ENCODE results near the gene ATXN7L1.
"Not testable (repeated sequence)": the region's sequence is repeated elsewhere in the genome, so short reads cannot be mapped to it uniquely, and the experiment has no call there.

Gene ATXN7L1

DNA sequence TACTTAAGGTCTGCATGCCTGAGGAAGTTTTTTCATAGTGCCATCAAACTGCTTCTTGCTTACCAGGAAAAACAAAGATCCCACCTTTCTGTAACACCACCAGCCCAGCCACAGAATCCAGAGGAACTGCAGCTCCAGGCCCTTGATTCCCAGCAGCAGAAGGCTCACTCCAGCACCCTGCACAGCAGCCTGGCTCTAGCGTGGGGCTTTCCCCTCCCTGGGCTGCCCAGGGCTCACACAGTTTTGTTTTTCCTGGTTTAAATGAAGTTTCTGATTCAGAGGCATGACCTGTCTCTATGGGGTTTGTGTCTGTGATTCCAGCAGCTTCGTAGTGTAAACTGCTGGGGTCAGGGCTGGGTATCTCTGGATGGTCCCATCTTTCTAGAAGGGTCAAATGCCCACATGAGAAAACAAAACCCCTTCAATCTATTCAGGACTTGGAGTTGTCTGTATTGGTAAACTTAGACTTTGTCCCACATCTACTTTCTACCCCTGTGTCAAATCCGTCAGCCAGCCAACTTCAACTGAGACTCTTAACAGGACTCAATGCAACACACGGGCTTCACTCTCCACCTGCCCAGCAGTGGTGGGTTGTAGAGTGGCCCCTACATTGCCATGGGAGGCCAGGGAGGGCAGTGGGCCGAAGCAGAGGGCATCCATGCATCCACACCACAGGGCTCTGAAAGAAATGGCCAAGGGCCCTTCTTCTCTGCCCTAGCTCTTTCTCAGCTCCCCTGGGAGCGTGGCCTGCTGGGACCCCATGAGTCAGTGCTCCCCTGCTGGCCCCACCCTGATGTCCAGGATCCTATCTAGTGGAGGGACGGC is 73.6 kb downstream of the ATXN7L1 start:
- no peak for DNase-seq (ENCODE audit: low read depth in 2 of 2)

DNA sequence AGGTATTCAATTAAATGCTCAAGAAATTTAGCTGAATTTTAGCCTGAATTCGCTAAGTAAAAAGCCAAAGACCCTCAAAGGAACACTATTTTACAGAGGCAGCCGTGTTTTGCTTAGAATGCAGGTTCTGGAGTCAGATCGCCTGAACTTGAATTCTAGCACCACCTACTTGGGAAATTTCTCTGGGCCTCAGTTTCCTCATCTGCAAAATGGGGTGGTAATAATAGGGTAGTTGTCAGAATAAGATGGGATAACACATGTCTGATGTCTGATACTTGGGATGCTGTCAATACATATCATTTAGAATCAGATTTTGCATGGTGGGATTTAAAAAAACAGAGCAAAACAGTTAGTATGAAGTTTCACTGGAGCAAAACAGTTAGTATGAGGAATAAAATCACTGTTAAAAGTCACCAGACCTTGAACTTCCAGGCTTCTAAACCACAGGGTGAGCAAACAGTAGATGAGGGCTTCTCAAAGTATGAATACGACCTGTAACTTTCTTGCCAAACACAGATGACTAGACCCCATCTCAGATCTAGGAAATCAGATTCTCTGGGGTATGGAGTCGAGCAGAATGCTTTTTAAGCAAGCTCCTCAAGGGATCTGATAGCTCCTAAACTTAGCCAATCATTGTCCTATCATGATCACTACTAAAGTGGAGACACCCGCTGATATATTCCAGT is 75.4 kb downstream of the ATXN7L1 start:
- DNase-seq (ENCODE audit: low read depth in 2 of 2) = no peak

DNA sequence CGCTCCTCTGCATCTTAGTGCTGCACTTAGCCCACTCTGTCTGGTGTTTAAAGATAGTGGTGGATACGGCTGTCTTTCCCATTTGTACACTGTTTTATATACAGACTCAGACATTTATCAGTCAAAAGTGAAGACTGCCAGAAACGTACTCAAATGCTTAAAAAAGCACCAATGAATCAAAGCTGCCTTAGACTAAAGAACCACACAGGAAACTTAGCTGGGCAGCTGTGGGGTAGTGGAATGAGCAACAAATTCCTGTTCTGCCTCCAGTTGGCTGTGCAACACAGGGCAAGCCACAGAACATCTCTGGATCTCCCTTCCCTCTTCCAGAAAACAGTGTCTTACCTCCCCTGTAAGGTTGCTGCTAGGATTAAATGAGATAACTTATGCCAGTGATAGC is 76.0 kb downstream of the ATXN7L1 start:
- DNase-seq (ENCODE audit: low read depth in 2 of 2) = no peak

DNA sequence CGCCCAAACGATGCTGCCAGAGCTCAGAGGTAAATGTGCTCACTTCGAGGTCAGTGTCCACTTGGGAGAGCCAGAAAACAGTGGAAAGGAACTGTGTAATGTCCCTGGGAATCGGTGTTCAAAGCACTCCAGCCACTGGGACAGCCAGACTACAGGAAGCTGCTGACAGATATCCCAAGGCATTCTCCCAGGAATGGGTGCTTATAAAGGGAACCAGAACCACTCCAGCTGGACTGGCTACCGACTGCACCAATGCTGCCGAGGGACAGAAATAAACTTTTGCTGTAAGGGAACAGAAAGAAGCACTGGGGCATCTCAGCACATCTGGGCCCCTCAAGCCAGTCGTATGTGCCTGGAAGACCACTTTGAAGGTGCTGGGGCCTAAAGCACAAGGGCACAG is 76.7 kb downstream of the ATXN7L1 start:
- DNase-seq (ENCODE audit: low read depth in 2 of 2) = no peak

DNA sequence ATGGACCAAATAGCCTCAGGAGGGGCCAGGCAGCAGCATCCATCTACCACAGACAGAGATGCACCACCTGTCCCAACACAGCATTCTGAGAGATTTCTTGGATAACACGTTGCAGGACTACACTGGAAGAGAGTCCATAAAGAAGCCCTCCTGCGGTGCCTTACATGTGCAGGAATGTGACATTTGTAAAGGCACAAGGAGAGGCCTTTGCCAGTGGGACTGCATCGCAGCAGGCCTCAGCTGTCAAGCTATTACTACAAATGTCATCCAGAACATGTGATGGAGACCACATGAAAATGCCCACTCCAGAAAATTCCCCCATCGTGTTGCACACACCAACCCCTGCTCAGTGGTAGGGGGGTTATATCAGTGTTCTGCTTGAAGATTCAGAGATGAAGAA is 77.4 kb downstream of the ATXN7L1 start:
- DNase-seq (ENCODE audit: low read depth in 2 of 2) = no peak

DNA sequence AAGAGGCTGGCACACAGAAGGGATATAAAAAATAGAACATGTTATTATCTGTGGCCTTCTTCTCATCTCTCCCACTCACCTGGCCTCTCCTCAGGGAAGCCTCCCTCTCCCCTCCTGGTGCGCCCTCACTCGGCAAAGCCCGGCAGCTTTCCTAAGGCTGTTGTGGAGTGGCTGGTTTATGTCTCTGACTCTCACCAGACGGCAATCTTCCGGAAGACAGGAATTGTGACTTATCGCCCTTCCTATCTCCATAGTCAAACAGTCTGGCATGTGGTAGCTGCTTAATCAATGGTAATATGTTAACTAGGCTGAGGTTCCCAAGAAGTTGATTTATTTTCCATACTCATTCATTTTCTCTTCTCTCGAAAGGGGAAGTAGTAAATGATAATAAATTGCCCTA is 78.7 kb downstream of the ATXN7L1 start:
- DNase-seq (ENCODE audit: low read depth in 2 of 2) = no peak

DNA sequence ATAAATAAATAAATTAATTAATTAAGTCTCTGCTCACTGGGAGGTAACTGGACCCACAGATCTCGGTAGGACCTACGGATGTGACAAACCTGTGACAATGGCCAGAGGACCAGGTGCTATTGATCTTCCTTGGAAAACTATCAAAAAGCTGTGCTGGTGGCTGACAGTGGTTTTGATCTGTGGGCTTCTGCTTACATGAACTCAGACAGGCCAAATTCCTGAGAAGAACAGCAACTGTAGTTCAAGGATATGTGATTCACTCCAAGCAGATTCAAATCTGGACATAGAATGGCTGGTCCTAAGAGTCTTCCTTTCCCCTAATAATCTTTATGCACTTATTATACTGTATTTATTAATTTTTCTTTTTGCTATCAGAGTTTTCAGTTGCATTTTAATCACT is 80.0 kb downstream of the ATXN7L1 start:
- DNase-seq (ENCODE audit: low read depth in 2 of 2) = no peak

DNA sequence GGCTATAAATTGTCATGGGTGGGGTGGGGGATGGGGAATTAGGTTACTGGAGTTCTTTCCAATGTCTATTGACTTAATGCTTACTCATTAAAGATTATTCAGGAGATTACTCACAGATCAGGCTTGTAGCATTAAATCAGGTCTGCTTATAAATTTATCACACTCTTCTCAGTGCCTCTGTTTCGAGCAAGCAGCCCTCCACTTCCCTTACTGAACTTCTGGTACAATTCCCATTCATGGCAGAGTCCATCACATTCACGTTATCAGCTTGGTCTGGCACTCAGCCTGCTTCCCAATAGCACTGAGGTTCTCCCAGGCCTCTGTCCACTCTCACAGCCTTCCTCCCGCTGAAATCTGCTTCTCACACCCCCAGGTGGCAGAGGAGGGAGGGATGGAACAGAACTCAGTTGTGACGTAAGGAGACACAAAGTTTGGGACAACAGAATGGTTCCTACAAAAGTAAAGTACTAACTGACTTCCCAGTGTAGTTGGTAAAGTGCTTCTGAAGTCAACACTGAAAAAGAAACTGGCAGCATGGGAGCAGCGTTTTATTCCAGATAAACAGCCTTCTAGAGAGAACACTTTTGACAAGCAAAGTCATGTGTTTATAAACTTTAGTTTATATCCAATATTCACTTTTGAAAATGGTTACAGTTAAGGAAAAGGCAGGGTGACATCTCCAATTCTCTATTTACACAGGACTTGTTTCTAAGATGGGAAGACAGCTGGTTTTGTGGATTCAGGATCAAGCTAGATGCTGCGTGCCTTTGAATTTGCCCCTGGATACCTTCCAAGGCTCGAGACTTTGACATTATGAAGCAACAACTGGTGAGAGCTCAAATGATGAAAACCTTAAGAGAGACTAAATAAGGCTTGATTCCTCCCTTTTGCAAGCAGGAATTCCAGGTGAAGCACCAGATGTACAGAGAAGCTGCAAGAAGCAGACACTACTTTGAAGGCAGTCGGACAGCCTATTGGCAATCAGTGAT is 81.4 kb downstream of the ATXN7L1 start:
- DNase-seq (ENCODE audit: low read depth in 2 of 2) = peak; percentile 42 to 51

DNA sequence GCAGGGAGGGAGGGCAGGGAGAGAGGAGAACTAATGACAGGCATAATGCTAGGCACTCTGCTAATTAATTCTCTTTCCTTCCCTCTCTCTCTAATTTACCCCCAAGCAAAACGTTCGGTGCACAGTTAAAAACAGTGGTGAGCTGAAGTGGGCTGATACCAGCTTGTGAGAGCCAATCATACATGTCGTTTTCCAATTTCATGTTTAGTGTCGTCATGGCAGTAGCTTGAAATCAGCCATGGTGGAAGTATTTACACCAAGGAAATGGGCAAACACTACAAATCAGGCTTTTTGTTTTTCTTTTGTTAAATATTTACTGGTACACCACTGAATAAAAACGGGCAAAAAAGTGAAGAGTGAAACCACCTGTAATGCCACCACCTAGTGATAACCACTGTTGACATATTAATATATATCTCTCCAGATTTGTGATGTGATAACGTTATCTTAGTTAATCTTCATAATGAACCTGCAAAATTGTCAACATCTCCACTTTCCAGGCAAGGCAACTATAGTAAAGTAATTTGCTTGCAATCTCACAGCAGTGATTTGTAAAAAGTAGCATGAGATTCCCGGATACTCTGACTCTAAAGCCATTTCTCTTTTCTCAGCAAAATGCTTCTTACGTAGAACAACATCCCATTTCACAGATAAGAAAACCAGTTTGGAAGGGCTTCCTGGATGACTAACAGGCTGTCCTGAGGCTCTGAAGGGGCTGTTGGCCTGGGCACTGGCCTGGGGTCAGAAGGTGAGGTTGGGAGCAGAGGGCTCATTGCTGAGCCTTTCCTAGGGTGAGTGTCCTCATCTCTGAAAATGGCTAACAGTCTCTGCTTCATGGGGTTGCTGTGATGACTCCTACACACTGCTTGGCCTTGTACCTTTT is 83.7 kb downstream of the ATXN7L1 start:
- no peak for DNase-seq (ENCODE audit: low read depth in 2 of 2)

DNA sequence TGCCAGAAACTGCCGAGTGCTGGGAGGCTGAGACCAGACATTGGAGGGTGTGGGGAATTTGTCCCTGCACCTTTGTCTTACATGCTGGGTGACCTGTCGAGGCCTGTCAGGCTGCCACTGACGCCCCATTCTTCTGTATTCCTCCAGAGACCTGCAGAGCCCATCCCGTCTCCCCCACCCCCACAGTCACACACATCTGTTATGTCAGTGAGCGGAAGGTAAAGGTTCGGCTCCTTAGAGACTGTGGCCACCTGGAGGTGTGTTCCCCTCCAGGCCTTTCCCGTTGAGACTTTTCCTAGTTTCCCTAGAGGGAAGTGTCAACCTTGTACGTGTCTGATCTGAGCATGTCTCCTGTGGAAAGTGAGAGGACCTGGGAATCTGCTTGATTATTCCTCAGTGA is 84.5 kb downstream of the ATXN7L1 start:
- DNase-seq (ENCODE audit: low read depth in 2 of 2) = no peak

DNA sequence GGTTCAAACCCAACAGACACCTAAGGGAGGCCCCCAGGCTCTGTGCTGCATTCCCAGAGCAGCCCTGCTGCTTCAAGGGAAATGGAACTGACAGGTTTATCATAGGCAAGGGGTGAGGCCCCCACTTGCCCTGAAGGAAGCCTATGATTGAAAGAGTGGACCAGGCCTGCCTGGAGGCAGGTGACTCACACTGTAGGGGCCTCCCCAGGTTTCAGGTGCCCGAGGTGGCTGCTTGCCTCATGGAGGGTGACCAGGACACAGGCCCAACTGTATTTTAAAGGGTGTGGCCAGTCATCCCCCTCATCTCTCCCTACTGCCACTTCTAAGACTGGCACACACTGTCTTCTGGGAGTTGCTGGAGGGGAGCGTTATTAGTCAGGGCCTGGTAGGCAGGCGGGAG is 85.4 kb downstream of the ATXN7L1 start:
- no peak for DNase-seq (ENCODE audit: low read depth in 2 of 2)

DNA sequence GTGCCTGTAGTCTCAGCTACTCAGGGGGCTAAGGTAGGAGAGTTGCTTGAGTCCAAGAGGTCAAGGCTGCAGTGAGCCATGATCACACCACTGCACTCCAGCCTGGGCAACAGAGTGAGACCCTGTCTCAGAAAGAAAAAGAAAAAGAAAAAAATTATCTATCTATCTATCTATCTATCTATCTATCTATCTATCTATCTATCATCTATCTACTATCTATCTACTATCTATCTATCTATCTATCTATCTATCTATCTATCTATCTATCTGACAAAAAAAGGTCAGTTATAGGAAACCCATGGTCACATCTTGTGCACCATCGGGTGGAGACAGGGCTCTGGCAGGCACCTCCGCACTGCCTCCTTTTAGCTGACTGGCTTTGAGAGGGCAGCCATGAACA is 85.9 kb downstream of the ATXN7L1 start:
- DNase-seq (ENCODE audit: low read depth in 2 of 2) = not testable (repeated sequence)

DNA sequence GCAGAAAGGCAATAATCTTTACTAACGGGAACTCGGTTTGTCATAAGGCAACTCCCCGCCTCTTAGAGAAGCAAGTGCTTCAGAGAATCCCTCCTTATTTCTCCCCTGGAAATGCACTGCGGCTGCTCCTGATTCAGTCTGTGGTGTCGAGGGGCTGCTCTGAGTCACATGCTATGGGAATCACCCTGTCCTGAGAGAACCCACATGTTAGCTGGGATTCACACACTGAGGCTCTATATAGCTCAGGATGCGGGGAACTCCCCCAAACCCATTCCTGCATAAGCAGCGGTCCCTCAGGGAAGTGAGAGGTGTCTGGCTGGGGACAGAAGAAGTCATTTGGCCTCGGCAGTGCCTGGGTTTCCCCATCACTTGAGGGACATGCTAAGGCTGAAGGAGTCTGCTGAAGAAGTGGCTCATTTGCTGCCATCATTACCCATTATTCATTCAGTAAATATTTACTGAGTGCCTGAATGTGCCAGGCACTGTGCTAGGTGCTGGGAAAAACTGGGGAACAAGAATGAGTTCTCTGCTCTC is 87.5 kb downstream of the ATXN7L1 start:
- no peak for DNase-seq (ENCODE audit: low read depth in 2 of 2)

DNA sequence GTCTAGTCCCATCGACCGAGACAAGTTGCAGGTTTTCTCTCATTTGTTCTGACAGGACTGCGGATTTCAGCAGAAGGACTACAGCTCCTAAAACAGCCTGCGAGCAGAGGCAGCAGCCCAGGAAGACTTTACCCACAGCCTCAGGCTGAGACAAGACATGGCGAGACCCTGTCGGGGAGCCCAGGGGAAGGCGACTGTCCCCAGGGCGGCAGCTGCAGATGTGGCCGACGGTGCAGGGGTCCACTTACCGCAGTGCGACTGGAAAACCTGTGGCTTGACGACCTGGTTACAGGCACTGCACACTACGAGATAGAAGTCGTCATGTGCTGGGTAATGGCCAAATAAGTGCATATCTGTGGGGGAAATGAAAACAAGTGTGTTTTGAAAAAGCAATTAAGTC is 88.0 kb downstream of the ATXN7L1 start:
- DNase-seq (ENCODE audit: low read depth in 2 of 2) = no peak

DNA sequence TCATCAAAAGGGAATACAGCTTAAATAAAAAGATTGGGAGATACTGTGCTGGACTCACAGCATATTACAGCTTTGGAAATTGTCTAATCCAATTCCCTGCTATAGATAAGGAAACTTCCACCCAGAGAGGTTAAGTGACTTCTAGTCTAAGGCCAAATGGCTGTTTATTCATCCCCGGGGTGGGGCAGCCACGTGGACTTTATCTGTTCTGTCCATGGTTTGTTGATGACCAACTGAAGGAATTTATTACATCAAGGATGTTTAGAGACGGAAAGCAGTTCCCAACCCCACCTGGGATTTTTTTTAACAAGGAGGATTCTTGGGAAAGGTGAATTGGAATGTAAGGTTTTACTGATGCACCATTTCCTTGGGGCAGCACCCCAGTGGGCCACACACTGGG is 88.6 kb downstream of the ATXN7L1 start:
- no peak for DNase-seq (ENCODE audit: low read depth in 2 of 2)

DNA sequence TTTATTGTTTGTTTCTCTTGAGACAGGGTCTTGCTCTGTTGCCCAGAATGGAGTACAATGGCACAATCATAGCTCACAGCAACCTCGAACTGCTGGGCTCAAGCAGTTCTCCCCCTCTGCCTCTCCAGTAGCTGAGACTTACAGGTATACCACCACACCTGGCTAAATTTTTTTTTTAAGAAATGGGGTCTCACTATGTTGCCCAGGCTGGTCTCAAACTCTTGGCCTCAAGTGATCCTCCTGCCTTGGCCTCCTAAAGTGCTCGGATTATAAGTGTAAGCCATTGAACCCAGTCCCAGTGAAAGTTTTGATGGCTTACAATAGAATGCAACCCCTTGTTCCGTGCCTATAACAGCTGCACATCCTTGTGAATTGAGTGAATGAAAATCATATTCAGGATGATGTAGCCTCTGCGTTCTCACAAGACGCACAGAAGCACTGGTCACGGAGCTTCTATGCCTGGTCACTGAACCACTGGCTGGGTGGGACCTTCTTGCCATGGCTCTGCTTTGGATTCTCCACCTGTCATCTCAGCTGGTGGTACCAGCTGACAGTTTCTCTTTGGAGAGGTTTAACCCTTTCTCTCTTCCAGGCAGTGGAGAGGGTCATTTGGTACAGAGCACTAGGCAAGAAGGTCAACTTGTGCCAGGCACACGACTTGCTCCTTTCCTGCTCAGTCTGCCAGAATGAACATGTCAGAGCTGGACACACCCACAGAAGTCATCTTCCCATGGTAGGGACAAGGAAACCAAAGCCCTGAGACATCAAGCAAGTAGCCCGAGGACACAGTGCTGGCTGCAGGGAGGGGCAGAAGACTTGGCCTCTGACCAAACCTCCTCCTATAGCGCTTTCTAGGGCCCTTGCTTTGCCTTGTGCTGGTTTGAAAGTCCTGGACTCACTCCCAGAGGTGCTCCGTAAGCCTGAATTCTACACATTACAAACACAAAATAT is 89.6 kb downstream of the ATXN7L1 start:
- DNase-seq (ENCODE audit: low read depth in 2 of 2) = no peak

DNA sequence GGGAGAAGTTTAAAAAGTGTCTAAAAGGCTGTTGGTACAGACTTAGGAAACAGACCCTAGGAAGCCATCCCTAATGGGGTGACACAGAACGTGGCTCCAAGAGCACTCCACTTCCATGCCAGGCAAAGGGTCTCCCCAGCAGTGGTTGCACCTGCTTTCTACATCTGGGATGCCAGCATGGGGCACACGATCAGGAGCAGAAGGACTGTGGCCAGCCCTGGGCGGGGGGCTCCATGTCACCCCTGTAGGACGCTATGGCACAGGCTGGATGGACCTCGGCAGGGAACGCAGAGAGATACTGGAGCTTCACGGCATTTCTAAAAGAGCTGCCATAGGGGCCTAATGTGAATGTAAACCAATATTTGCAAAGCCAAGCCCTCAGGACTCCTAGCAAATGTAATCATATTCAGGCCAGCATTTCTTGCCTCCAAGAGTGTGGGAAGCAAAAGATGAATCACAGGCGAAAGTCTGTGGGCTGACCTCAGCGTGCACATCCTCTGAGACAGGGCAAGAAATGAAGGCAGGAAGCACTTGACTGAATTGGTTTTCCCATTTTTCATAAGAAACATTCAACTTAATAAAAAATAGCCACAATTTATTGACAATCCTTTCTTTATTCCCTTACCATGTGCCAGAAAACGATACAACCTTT is 93.9 kb downstream of the ATXN7L1 start:
- peak in 1 of 2 experiments; percentile 52 for DNase-seq (ENCODE audit: low read depth in 2 of 2)

DNA sequence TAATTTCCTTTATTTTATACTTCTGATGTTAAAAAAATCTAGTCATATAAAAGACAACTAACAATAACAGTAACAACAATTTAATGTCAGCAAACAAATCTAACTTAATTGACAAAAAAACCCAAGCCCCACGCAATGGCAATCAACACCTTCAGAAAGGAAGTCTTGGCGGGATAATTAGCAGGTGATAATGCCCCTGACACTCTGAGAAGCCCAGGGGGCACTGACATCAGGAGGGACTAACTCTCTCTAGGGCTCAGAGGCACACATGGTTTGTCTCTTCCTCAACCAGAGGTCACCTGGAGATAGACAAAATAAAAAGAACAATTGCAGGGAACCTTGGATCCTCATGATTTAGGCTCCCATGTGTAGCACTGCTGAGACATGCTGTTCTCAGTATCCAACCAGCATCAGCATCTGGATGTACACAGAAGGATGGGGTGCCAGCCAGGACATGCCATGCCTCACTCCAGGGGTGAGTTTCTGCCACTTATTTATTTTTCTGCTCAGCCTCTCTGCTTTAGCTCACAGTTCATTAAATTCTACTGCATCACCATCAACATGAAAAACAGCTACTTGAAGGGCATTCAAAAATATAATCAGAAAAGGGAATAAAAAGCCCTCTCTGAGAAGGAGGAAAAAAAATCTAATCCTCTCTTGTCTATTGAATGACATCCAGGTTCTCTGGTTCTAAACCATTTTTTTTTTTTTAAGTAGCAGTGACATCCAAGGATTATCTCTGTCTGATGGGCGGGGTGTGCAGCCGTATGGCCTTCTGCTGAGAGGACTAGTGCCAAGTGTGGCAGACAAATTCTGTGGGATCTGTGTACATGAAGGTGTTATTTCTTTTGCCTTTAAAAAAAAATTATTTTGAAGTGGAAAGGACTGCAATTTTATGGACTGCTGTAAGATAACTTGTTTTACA is 96.3 kb downstream of the ATXN7L1 start:
- no peak for DNase-seq (ENCODE audit: low read depth in 2 of 2)
